Measurements from ENCODE around the gene CTNNA2.

The CTNNA2 gene

DNA sequence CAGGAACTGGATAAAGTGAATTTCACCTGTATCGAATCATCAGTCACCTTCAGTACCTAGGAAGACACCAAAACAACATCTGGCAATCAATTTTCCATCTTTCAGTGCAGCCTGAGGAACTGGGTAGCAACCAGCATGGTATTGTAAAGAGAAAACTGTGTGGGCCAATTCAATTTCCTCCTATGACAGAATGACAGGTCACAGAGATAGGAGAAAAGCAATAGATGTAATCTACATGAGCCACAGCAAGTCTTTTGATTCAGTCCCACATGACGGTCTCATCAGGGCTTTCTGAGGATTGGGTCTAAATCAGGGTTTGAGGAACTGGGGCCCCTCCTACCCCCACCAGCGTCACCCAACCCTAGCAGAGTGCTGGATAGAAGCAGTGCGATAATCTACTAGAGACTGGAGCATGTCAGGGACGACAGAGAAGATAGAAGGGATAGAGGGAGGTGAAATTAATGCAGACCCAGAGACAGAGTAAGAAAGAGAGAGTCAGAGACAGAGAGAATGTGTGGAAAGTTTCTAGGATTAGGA, 523.0 kb downstream of the CTNNA2 start:
- H3K4me3 ChIP-seq (ENCODE audit: low read depth, low read length) = no peak overlapping the region
- TF ChIP-seq, protein P1, sequence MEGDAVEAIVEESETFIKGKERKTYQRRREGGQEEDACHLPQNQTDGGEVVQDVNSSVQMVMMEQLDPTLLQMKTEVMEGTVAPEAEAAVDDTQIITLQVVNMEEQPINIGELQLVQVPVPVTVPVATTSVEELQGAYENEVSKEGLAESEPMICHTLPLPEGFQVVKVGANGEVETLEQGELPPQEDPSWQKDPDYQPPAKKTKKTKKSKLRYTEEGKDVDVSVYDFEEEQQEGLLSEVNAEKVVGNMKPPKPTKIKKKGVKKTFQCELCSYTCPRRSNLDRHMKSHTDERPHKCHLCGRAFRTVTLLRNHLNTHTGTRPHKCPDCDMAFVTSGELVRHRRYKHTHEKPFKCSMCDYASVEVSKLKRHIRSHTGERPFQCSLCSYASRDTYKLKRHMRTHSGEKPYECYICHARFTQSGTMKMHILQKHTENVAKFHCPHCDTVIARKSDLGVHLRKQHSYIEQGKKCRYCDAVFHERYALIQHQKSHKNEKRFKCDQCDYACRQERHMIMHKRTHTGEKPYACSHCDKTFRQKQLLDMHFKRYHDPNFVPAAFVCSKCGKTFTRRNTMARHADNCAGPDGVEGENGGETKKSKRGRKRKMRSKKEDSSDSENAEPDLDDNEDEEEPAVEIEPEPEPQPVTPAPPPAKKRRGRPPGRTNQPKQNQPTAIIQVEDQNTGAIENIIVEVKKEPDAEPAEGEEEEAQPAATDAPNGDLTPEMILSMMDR (IDR thresholded peaks at IDR 0.05; ENCODE audit: insufficient read depth, low read depth, low read length, missing control alignments) = no peak
- no peak for DNase-seq (ENCODE audit: low read depth)

DNA sequence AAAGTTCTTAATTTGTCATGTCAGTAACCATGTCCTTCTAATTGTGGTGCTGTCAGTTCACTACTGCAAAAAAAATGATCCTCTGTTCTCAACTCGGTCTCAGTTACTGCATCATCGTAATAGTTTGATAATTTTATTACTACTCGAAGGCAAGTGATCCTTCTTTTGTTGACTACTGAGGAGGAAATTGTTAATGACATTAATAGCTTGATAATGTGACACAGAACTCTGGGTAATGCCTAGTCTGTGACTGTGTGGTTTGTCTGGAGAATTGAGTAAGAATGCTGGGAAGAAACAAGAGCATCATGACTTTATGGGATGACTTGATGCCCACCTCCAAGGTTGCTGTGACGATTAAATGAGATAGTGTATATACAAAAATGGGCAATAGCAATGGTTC, 524.5 kb downstream of the CTNNA2 start:
- DNase-seq (ENCODE audit: low read depth) = no peak
- TF ChIP-seq, protein P1 (IDR thresholded peaks at IDR 0.05; ENCODE audit: insufficient read depth, low read depth, low read length, missing control alignments) = no peak
- H3K4me3 ChIP-seq (ENCODE audit: low read depth, low read length) = no peak overlapping the region

DNA sequence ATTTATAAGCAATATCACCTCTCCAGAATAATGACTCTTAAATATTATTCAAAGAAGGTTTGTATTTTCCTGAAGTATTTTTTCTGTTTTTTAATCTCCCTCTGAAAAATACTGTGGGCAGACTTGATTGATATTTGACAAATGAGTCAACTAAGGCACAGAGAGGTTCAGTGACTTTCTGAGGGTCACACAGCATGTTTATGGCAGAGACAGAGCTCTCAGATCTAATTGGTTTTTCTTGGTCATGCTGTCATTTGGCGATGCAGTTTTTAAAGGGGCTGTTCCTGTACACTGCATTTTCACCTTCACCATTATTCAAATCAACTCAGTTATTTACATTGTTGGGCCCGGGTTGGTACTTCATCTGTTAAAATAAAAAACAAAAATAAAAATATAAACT, 527.4 kb downstream of the CTNNA2 start:
- DNase-seq (ENCODE audit: low read depth) = no peak
- TF ChIP-seq, protein P1 (IDR thresholded peaks at IDR 0.05; ENCODE audit: insufficient read depth, low read depth, low read length, missing control alignments) = no peak
- no peak overlapping the region for H3K4me3 ChIP-seq (ENCODE audit: low read depth, low read length)

DNA sequence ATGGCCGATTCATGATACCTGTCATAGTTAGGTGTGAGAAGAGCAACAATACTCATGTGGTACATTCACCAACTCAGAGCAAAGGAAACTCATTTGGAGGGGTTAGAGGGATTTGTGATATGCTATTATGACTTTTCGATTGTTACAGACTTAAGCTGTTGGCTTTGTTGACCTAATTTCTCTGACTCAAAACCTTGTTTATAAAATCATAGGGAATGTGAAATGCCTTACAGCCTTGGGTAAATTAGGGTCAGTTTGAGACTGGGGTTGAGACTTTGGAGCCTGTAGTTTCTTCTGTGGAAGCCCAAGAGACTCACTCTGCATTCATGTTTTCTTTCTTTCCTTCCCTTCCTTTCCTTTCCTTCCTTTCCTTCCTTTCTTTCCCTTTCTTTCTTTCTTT, 529.8 kb downstream of the CTNNA2 start:
- no peak overlapping the region for H3K4me3 ChIP-seq (ENCODE audit: low read depth, low read length)
- DNase-seq (ENCODE audit: low read depth) = no peak
- TF ChIP-seq, protein P1 (IDR thresholded peaks at IDR 0.05; ENCODE audit: insufficient read depth, low read depth, low read length, missing control alignments) = no peak

DNA sequence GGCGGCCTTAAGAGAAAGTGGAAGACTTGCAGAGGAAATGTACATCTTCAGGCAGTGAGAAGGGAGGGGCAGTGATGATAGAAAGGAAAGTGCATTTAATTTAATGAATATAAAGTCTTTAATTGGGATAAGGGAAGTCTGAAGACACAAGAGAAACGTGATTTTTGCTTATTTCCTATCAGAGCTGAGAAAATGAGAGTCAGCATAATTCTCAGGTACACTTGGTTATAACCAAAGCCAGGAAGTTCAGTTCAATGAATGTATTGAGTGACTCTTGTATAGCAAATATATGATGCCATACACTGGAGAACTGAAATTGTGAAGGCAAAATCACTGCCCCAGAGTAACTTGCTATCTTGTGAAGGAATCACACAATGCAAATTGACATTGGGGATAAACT, 535.4 kb downstream of the CTNNA2 start:
- no peak for DNase-seq (ENCODE audit: low read depth)
- TF ChIP-seq, protein P1 (IDR thresholded peaks at IDR 0.05; ENCODE audit: insufficient read depth, low read depth, low read length, missing control alignments) = no peak
- H3K4me3 ChIP-seq (ENCODE audit: low read depth, low read length) = no peak overlapping the region

DNA sequence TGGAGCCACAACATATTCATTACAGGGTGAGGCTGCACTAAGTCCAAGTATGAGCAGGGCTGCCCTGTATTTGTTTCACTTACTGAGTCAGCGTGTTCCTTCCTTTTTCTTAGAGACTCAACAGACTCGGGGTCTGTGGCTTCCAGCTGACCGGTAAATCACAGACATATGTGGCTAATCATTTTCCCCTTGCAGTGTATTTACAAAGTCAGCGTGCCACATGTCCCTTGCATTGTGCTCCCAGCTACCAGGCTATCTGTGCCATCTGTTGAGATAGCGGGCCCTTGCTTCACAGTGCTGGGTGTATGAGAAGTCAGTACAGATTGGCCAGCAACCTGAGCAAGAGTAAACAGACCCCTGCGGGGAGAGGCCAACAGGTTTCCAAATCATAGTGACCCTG, 537.4 kb downstream of the CTNNA2 start:
- DNase-seq (ENCODE audit: low read depth) = no peak
- TF ChIP-seq, protein P1 (IDR thresholded peaks at IDR 0.05; ENCODE audit: insufficient read depth, low read depth, low read length, missing control alignments) = no peak
- H3K4me3 ChIP-seq (ENCODE audit: low read depth, low read length) = no peak overlapping the region
